Measurements from ENCODE around the gene POLE2.

- no peak for TF ChIP-seq CTCF (IDR thresholded peaks at IDR 0.05)
- no peak for TF ChIP-seq POLR2A (IDR thresholded peaks at IDR 0.05)
- TF ChIP-seq EP300 (IDR thresholded peaks at IDR 0.05) = no peak
- no peak for TF ChIP-seq POLR2AphosphoS5 (IDR thresholded peaks at IDR 0.05)
These were observed 75.8 kb downstream of the POLE2 start for GRCh38 chr14:49612251-49612650.

All from suprapubic skin (tissue), 4 donors.